ENCODE measurements around the gene PRDM11. TPM values are rescaled to one million over a fixed set of nuclear protein-coding genes. Genes with fewer than 3 reads are reported as not detected.

The PRDM11 gene
- total RNA-seq, 2 donors from 2014 or later: 23.8 to 30.5 TPM

- TF ChIP-seq CTCF (IDR thresholded peaks at IDR 0.05): no peak
- DNase-seq (ENCODE audit: low spot score): no peak
- Histone ChIP-seq H3K27ac (peak overlapping the region in 1 of 2 donors; percentile 79), H3K4me3 (no peak overlapping the region), H3K27me3 (replicated peaks; ENCODE audit: insufficient read depth) (no peaks in the 10 kb centered on the region), H3K9me3 (no peaks in the 10 kb centered on the region), H3K4me1 (ENCODE audit: control insufficient read depth in 1 of 2, low read depth in 2 of 2) (peaks cover 43 to 73% of the 10 kb centered on the region in 2 donors), H3K36me3 (no peaks in the 10 kb centered on the region)
- ATAC-seq (ENCODE audit: insufficient number of reproducible peaks, low FRiP score, low read depth): no peak
These were observed 16.8 kb downstream of the PRDM11 start for GRCh38 chr11:45162916-45163879.

GRCh38 chr11:45163956-45164575, 17.6 kb downstream of the PRDM11 start:
- Histone ChIP-seq H3K36me3 (no peaks in the 10 kb centered on the region), H3K27ac (peak overlapping the region; percentile 3 to 79), H3K4me3 (no peak overlapping the region), H3K27me3 (replicated peaks; ENCODE audit: insufficient read depth) (no peaks in the 10 kb centered on the region), H3K9me3 (no peaks in the 10 kb centered on the region), H3K4me1 (ENCODE audit: control insufficient read depth in 1 of 2, low read depth in 2 of 2) (peaks cover 35 to 64% of the 10 kb centered on the region in 2 donors)
- ATAC-seq (ENCODE audit: insufficient number of reproducible peaks, low FRiP score, low read depth): peak; percentile 46
- DNase-seq (ENCODE audit: low spot score): no peak
- peak; percentile 11 for TF ChIP-seq CTCF (IDR thresholded peaks at IDR 0.05)

DNA sequence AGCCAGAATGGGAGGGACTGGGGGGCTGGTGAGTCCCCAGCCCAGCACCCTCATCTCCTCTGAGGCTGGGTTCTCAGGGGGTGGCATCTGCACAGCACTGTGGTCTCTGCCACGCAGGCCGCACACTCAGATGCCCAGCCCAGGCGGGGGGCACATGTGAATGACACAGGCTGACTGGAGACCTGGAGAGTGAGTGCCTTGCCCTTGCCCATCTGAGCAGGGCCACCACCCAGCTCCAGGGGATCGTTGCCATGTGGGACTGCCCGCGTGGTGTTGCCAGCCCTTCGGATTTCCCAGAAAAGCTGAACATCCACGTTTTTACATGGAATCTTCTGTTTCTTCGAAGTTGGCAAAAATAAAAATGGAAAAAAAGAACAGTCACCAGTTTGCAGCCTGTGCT, 18.9 kb downstream of the PRDM11 start:
- DNase-seq (ENCODE audit: low spot score): no peak

DNA sequence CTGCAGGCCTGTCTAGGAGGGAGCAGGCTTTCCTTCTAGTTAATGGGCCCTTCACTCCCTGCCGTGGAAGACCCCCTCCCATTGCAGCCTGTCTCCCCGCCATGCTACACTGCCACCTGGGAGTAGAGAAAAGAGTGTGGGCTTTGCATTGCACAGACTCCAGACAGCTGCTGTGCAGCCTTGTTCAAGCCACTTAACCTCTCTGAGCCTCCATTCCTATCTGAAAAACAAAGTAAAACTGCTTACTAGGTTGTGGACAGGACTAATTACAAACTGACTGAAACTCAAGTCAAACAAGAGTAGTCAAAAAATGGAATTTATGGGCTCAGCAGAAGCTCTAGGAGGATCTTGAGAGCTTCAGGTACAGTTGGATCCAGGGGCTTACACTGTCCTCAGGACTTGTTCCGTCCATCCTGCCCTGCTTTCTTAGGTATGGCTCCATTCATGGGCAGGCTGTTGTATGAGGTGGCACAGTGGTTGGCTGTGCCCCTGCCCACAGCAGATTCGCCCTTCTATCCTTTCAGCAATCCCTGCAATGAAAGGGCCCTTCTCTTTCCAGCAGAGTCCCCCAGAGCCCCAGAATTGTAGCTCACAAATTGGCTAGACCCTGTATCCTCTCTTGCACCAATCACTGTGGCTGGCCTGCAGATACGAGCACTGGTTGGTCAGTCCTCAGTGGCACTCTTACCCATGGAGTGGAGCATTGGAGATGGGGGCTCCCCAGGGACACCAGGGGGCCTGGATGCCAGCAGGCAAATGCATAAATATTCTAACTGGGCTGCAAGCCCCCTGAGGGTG, 19.6 kb downstream of the PRDM11 start:
- H3K27me3 ChIP-seq (replicated peaks; ENCODE audit: insufficient read depth): no peaks in the 10 kb centered on the region
- ATAC-seq (ENCODE audit: insufficient number of reproducible peaks, low FRiP score, low read depth): no peak
- peaks cover 35 to 49% of the 10 kb centered on the region in 2 donors for H3K4me1 ChIP-seq (ENCODE audit: control insufficient read depth in 1 of 2, low read depth in 2 of 2)
- TF ChIP-seq CTCF (IDR thresholded peaks at IDR 0.05): no peak
- H3K36me3 ChIP-seq: no peaks in the 10 kb centered on the region
- H3K27ac ChIP-seq: no peak overlapping the region
- H3K4me3 ChIP-seq: no peak overlapping the region
- DNase-seq (ENCODE audit: low spot score): no peak
- no peaks in the 10 kb centered on the region for H3K9me3 ChIP-seq

More for the DNA sequence above, 18.9 kb downstream of the PRDM11 start:
- no peaks in the 10 kb centered on the region for H3K27me3 ChIP-seq (replicated peaks; ENCODE audit: insufficient read depth)
- no peak for TF ChIP-seq CTCF (IDR thresholded peaks at IDR 0.05)
- ATAC-seq (ENCODE audit: insufficient number of reproducible peaks, low FRiP score, low read depth): no peak
- H3K4me1 ChIP-seq (ENCODE audit: control insufficient read depth in 1 of 2, low read depth in 2 of 2): peaks cover 35 to 55% of the 10 kb centered on the region in 2 donors
- no peaks in the 10 kb centered on the region for H3K9me3 ChIP-seq
- no peak overlapping the region for H3K4me3 ChIP-seq
- no peaks in the 10 kb centered on the region for H3K36me3 ChIP-seq
- peak overlapping the region in 1 of 2 donors; percentile 3 for H3K27ac ChIP-seq

DNA sequence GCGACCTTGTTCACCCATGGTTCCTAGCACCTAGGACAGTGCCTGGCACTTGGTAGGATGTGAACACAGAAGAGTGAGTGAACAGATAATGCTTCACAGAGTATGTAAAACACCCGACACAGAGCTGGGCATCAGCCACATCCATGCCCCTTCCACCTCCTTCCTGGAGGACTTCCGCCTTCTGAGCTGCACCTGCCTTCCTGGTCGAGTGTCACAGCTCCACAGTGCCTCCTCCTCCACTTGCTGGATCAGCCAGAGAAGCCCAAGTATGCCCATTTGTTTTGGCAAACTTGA, 20.1 kb downstream of the PRDM11 start:
- H3K27ac ChIP-seq: no peak overlapping the region
- DNase-seq (ENCODE audit: low spot score) (no peak), ATAC-seq (ENCODE audit: insufficient number of reproducible peaks, low FRiP score, low read depth) (no peak)
- H3K4me1 ChIP-seq (ENCODE audit: control insufficient read depth in 1 of 2, low read depth in 2 of 2): peaks cover 30 to 43% of the 10 kb centered on the region in 2 donors
- TF ChIP-seq CTCF (IDR thresholded peaks at IDR 0.05): no peak
- no peak overlapping the region for H3K4me3 ChIP-seq
- no peaks in the 10 kb centered on the region for H3K36me3 ChIP-seq
- no peaks in the 10 kb centered on the region for H3K9me3 ChIP-seq
- no peaks in the 10 kb centered on the region for H3K27me3 ChIP-seq (replicated peaks; ENCODE audit: insufficient read depth)
